SK-N-SH treated with all-trans-retinoic acid at 6 μM for 48 hours (cell line): ENCODE results near the gene BLOC1S6.

Experiments
- ATAC-seq: fragments of 200-7000 bp; cut with Tn5 transposase; 3 replicates; pipeline ENCODE4 v1.9.1; 2020; ENCODE audit warnings: mild to moderate bottlenecking, moderate library complexity
- ARNTL ChIP-seq: fragments of 450-650 bp; formaldehyde crosslinking; IDR thresholded peaks from 2 replicates; pipeline ENCODE4 v1.5.0; 2020; ENCODE audit warnings: low read depth, mild to moderate bottlenecking, moderate library complexity, borderline replicate concordance
- BACH2 ChIP-seq: fragments of 250-450 bp; sonication (Bioruptor Pico); IDR thresholded peaks from 2 replicates; pipeline ENCODE4 v1.9.0; 2021; ENCODE audit warnings: mild to moderate bottlenecking, borderline replicate concordance
- CREB5 ChIP-seq: fragments of 250-450 bp; sonication (Bioruptor Pico); IDR thresholded peaks from 2 replicates; pipeline ENCODE4 v1.5.1; 2020; ENCODE audit warnings: low read depth, mild to moderate bottlenecking, moderate library complexity
- CSRNP3 ChIP-seq: fragments of 250-450 bp; sonication (Bioruptor Pico); IDR thresholded peaks from 2 replicates; pipeline ENCODE4 v1.5.1; 2021; ENCODE audit warnings: mild to moderate bottlenecking, moderate library complexity
- OSR1 ChIP-seq: fragments of 250-450 bp; sonication (Bioruptor Pico); IDR thresholded peaks from 2 replicates; pipeline ENCODE4 v1.8.0; 2022; ENCODE audit warnings: moderate library complexity, mild to moderate bottlenecking, inconsistent platforms
- PATZ1 ChIP-seq: fragments of 250-450 bp; sonication (Bioruptor Pico); IDR thresholded peaks from 2 replicates; pipeline ENCODE4 v1.8.0; 2020; ENCODE audit warnings: mild to moderate bottlenecking, moderate library complexity, borderline replicate concordance
- POU6F1 ChIP-seq: fragments of 250-450 bp; sonication (Bioruptor Pico); IDR thresholded peaks from 2 replicates; pipeline ENCODE4 v1.8.0; 2021; ENCODE audit warnings: low read depth, mild to moderate bottlenecking, moderate library complexity, borderline replicate concordance
- PPARA ChIP-seq: fragments of 250-450 bp; sonication (Bioruptor Pico); IDR thresholded peaks from 2 replicates; pipeline ENCODE4 v1.5.0; 2020; ENCODE audit warnings: mild to moderate bottlenecking, borderline replicate concordance
- RARB ChIP-seq: fragments of 250-450 bp; sonication (Bioruptor Pico); IDR thresholded peaks from 2 replicates; pipeline ENCODE4 v1.8.0; 2021; ENCODE audit warnings: mild to moderate bottlenecking, moderate library complexity
- SNAI2 ChIP-seq: fragments of 250-450 bp; sonication (Bioruptor Pico); IDR thresholded peaks from 2 replicates; pipeline ENCODE4 v1.5.0; 2020; ENCODE audit warnings: mild to moderate bottlenecking, moderate library complexity
- TCF4 ChIP-seq: fragments of 250-450 bp; sonication (Bioruptor Pico); IDR thresholded peaks from 2 replicates; pipeline ENCODE4 v1.8.0; 2021; ENCODE audit warnings: mild to moderate bottlenecking, moderate library complexity, borderline replicate concordance
- TSHZ2 ChIP-seq: fragments of 250-450 bp; sonication (Bioruptor Pico); IDR thresholded peaks from 2 replicates; pipeline ENCODE4 v1.5.0; 2020; ENCODE audit warnings: mild to moderate bottlenecking, moderate library complexity
- ZC3H10 ChIP-seq: fragments of 250-450 bp; sonication (Bioruptor Pico); IDR thresholded peaks from 2 replicates; pipeline ENCODE4 v1.5.1; 2021; ENCODE audit warnings: mild to moderate bottlenecking, moderate library complexity
- ZFP3 ChIP-seq: fragments of 250-450 bp; sonication (Bioruptor Pico); IDR thresholded peaks from 2 replicates; pipeline ENCODE4 v1.5.0; 2020; ENCODE audit warnings: mild to moderate bottlenecking, moderate library complexity
- ZFP30 ChIP-seq: fragments of 450-650 bp; formaldehyde crosslinking; IDR thresholded peaks from 2 replicates; pipeline ENCODE4 v1.5.0; 2022; ENCODE audit warnings: mild to moderate bottlenecking, moderate library complexity
- ZNF565 ChIP-seq: fragments of 450-650 bp; formaldehyde crosslinking; conservative IDR thresholded peaks from 2 replicates; pipeline ENCODE4 v1.5.0; 2020; ENCODE audit warnings: low read depth, mild to moderate bottlenecking, moderate library complexity
- ZNF8 ChIP-seq: fragments of 450-650 bp; formaldehyde crosslinking; IDR thresholded peaks from 2 replicates; pipeline ENCODE4 v1.5.0; 2020; ENCODE audit warnings: mild to moderate bottlenecking, moderate library complexity

Gene BLOC1S6

GRCh38 chr15:45594319-45594718 is 7.1 kb downstream of the BLOC1S6 start:
- TF ChIP-seq ZNF8 (CRISPR knock-in tag) = no peak
- TF ChIP-seq CSRNP3 = no peak
- no peak for TF ChIP-seq TSHZ2 (CRISPR knock-in tag)
- no peak for TF ChIP-seq BACH2 (CRISPR knock-in tag)
- TF ChIP-seq SNAI2 (CRISPR knock-in tag) = no peak
- TF ChIP-seq TCF4 (CRISPR knock-in tag) = no peak
- no peak for ATAC-seq

GRCh38 chr15:45594835-45595530 is 7.8 kb downstream of the BLOC1S6 start:
- TF ChIP-seq SNAI2 (CRISPR knock-in tag) (no peak), TCF4 (CRISPR knock-in tag) (no peak), ZFP3 (CRISPR knock-in tag) (no peak), ARNTL (no peak), ZFP30 (no peak), ZNF8 (CRISPR knock-in tag) (no peak), PPARA (CRISPR knock-in tag) (no peak), CSRNP3 (no peak), POU6F1 (CRISPR knock-in tag) (no peak), RARB (CRISPR knock-in tag) (no peak), BACH2 (CRISPR knock-in tag) (no peak), PATZ1 (no peak)
- ATAC-seq = no peak

GRCh38 chr15:45603881-45604280 is 16.7 kb downstream of the BLOC1S6 start:
- no peak for ATAC-seq
- TF ChIP-seq ZNF565 (no peak), CSRNP3 (no peak), ZFP30 (no peak), ZC3H10 (CRISPR knock-in tag) (no peak), ZNF8 (CRISPR knock-in tag) (no peak), CREB5 (CRISPR knock-in tag) (no peak), RARB (CRISPR knock-in tag) (no peak), ARNTL (no peak), POU6F1 (CRISPR knock-in tag) (no peak), ZFP3 (CRISPR knock-in tag) (no peak), TCF4 (CRISPR knock-in tag) (no peak), OSR1 (CRISPR knock-in tag) (no peak), PATZ1 (no peak)
